GM13977 (cell line): ENCODE results near the gene C16orf86.

Experiments used
- DNase-seq: peaks from one replicate; pipeline ENCODE4 v3.0.0; 2012; ENCODE audit warnings: low spot score
- in situ Hi-C: fragments of 300-500 bp; cut with MboI; formaldehyde crosslinking; loops from one replicate; pipeline ENCODE4 v1.12.0; 2022; ENCODE audit warnings: low sequenced_read_pairs, low pct_unique_long_range_greater_than_20kb, mixed read lengths, inconsistent platforms; ENCODE audit not compliant: unreplicated experiment
- TF ChIP-seq, protein P1 (sequence below): IDR thresholded peaks from 2 replicates; pipeline ENCODE4 v1.5.1; 2012; ENCODE audit warnings: mild to moderate bottlenecking, control low read depth; ENCODE audit not compliant: insufficient read depth; ENCODE audit errors: extremely low read depth, missing control alignments

The C16orf86 gene

DNA sequence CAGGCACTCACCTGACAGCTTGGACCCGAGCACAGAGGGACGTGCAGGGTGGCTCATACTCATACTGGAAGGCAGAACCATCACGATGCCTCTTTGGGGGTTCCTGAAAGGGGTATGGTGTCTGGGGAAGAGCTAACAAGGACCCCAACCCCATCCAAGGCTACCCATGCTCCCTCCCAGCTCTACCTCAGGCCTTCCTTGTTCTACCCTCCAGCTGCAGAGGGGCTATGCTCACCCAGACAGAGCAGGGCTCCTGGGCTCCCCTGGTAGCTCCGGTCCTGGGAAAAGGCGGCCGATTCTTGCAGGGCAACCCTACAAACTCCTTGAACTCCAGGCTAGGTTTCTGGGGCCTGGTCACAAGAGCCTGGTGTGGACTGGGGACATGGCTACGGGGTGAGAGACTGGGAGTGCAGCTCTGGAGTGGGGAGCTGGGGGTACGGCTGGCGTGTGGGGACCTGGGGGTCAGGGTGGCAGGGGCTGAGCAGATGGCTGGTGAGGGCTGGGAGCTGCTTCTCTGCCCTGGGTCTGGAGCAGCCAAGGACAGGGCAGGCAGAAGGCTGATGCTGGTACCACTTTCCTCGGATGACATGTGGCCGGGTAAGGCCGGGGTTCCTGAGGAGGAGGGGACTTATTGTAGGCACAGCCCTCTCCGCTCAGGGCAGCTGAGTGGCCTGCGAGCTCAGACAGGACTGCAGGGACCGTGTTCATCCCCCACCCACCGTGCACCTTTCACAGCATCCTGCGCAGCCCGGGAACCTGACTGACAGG is 8.7 kb upstream of the C16orf86 start:
- TF ChIP-seq, protein P1, sequence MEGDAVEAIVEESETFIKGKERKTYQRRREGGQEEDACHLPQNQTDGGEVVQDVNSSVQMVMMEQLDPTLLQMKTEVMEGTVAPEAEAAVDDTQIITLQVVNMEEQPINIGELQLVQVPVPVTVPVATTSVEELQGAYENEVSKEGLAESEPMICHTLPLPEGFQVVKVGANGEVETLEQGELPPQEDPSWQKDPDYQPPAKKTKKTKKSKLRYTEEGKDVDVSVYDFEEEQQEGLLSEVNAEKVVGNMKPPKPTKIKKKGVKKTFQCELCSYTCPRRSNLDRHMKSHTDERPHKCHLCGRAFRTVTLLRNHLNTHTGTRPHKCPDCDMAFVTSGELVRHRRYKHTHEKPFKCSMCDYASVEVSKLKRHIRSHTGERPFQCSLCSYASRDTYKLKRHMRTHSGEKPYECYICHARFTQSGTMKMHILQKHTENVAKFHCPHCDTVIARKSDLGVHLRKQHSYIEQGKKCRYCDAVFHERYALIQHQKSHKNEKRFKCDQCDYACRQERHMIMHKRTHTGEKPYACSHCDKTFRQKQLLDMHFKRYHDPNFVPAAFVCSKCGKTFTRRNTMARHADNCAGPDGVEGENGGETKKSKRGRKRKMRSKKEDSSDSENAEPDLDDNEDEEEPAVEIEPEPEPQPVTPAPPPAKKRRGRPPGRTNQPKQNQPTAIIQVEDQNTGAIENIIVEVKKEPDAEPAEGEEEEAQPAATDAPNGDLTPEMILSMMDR: no peak
- in situ Hi-C loops: loop anchor here (10.0 kb wide), 1 partner anchor 123 kb away; no protein-coding TSS in a partner anchor
- no peak for DNase-seq

DNA sequence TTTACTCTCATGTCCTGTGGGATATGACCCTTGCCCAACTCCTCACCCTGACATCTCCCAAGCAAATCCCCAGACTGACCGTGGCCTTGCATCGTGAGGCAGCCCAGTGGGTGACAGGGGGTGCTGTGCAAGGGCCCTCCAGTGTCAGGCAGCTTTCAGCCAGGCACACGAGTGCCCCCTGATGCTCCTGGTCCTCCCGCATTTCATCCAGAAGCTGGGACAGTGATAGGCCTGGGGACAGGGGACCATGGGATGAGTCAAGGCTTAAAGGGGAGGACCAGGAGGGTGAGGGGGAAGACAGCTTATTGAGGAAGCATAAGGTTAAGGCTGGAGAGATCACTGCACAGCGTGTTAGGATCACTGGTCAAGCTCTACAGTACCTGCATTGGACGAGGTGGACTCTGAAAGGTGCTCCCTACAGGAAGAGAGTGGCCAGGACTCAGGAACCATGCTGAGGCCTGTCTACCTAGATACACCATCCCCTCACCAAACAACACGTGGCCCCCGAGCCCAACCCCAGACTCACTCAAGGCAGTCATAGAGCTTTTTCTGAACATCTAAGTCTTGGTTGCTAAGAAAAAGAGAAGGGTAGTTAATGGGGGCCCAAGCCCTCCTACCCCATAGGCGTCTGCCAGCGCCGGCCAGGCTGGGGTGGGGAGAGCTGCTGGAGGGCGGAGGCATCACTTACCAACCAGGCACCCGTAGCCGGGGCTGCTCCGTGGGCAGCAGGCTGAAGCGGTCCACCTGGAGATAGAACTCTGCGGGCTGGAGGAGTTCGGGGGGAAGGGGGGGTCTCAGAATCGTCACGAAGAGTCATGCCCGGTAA is 7.6 kb upstream of the C16orf86 start:
- TF ChIP-seq, protein P1: no peak
- in situ Hi-C loops: loop anchor here (10.0 kb wide), 1 partner anchor 124 kb away; no protein-coding TSS in a partner anchor
- DNase-seq: no peak

DNA sequence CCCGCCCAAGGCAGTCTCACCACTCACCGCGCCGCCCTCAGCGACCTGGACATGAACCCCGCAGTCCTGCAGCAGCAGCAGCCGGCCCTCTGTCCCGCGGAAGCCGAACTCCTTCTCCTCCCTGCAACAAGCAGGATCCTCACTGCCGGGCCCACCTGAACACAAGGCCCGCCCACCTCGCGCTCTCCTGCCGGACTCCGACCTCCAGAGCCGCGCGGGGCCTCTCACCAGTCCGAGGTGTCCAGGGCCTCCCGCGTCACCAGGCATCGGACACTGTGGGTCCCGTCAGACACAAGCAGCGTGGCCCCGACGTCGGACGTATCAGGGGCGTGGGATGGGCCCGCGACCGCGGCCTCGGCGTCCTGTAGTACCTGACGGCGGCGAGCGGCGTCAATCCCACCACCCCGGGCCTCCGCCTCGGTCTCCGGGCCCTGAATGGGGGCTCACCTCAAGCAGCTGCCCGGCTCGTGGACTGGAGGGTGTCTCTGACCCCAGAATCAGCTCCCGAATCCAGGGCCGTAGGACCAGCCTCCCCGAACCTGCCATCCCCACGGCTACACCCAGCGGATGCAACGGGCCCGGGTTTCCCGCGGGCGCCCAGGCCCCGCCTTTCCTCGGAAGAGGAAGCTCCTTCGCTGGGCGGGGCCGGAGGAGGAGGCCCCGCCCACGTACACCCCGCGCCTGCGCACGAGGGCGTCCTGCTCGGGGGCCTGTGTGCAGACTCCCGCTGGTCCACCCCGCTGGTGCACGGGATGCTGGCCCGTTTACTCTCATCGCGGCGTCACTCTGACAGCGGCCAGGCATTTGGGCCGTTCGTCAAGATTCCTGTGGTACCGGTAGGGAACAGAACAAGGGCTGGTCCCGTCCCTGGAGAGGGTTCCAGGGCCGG is 6.7 kb upstream of the C16orf86 start, which contains the start of gene ACD:
Gene ACD (minus strand): TSS at position 586 of the 889 bp plus-strand sequence. CDS start 40 bp downstream, at position 546.
- peak; percentile 100 for DNase-seq
- in situ Hi-C loops: loop anchor here (10.0 kb wide), 1 partner anchor 125 kb away; no protein-coding TSS in a partner anchor
- TF ChIP-seq, protein P1: no peak

DNA sequence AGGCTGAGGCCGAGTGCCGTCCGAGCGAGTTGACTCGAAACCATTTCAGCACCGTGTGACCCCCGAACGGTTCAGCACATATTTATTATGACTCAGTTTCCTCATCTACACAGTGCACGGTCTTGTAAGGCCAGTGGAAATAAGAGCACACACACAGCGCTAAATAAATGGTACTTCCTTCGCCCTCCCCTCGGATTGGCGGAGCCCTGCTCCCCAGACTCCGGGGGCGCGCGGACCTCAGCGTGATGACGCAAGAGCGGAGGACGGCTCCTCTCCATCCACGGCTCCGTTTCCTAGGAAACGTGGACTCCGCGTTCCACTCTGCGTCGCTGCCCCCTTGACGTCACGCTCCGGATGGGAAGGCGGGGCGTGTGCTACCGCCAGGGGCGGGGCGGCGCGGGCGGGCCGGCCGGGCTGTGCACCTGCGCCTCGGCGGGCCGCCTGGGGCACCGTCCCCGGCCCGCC is 6.0 kb upstream of the C16orf86 start, which contains the start of gene PARD6A:
Gene PARD6A (plus strand): TSS at position 397 of the 465 bp plus-strand sequence. CDS start 79 bp downstream, outside the sequence.
- in situ Hi-C loops: no loop called here
- DNase-seq: peak; percentile 100

DNA sequence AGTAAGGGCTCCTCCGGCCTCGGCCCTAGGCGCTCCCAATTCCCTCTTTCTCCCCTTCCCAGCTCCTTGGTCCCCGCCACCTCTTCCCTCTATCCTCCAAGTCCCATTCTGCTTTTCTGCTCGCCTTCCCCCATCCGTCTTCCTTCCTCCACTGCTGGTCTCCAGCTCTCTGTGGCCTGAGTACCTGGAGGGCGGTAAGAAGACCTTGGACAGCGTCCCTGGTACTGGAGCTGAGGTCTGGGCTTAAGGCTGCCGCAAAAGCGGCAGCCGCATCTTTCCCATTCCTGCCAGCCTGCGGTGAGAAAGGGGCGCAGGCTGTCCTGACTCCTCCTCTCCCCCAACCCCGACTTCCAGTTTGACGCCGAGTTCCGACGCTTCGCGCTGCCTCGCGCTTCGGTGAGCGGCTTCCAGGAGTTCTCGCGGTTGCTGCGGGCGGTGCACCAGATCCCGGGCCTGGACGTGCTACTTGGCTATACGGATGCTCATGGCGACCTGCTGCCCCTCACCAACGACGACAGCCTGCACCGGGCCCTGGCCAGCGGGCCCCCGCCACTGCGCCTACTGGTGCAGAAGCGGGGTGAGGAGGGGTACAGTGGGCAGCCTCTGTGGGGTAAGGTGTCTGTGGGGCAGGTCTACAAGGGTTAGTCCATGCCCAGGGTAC is 5.4 kb upstream of the C16orf86 start:
- in situ Hi-C loops: no loop called here
- TF ChIP-seq, protein P1: no peak
- DNase-seq: no peak

More for the DNA sequence above, 6.0 kb upstream of the C16orf86 start, which contains the start of gene PARD6A:
- TF ChIP-seq, protein P1: no peak
